GM19193 (cell line): ENCODE data around the gene ABCF3.

ENCODE experiments used
- POLR2A ChIP-seq: IDR thresholded peaks from 4 replicates; pipeline ENCODE4 v1.6.1; 2011; ENCODE audit not compliant: insufficient read depth, insufficient read length; ENCODE audit errors: extremely low read depth

ABCF3 gene

GRCh38 chr3:184164648-184165330 lies 21.2 kb upstream of the ABCF3 start:
- no peak for TF ChIP-seq POLR2A

DNA sequence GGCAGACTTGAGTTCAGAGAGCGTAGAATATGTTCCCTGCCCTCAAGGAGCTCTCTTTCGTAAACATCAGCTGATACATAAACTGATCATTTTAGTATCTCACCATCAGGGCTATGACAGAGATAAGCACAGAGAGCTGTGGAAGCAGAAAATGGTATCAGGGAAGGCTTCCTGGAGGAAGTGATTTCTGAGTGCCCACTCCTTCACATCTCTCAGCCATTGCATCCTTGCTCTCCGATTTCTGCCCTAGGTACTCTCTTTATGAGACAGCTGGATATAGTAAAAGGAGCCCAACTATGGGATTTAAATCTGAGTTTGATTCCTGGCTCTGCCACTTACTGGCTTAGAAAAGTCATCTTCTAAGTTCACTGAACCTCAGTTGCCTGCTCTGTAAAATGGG lies 20.5 kb upstream of the ABCF3 start:
- TF ChIP-seq POLR2A, result no peak

- no peak for TF ChIP-seq POLR2A
Measured at GRCh38 chr3:184166671-184167070, 19.3 kb upstream of the ABCF3 start.

DNA sequence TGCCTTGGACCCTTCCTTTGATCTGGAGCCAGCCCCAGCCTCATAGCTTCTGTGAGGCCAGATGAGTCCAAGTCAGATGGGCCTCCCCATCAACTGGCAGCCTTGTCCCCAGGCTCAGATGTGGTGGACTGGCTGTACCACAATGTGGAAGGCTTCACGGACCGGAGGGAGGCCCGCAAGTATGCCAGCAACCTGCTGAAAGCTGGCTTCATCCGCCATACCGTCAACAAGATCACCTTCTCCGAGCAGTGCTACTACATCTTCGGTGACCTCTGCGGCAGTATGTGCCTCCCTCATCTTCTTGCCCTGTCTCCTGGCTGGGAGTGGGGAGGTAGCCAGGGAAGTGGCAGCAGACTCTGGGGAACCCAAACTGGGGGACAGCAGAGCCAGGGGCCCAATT lies 18.2 kb upstream of the ABCF3 start:
- no peak for TF ChIP-seq POLR2A

DNA sequence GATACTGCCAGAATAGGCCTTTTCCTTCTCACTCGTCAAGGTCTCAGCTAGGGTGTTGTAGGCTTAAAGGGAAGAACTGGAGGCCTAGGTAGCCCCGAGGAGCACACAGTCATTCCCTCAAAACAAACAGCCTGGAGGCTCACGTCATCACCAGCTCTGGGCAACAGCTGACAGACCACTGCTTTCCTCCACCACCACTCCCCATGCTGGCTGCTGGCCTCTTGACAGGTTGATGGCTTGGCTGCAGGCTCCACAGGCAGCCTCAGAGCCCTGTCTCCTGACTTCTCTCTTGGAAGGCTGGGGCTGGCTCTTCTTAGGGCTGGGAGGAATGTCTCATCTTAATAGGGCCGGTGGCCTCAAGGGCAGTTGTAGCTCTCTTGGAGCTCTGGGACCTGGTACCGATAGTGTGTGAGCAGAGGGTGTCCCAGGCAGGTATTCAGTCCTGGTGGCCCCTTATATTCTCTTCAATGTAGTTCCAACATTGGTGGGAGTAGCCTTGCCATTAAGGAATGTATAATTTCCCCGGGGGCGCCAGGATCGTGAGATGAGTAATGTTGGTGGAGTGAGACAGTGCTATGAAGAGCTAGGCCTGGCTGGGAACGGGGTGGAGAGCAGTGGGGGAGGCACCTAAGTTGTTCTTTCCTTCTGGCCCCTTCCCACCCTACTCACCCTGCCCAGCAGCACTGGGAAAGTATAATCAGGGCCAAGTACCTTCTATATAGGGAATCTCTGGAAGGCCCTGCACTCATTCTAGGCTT lies 17.5 kb upstream of the ABCF3 start:
- TF ChIP-seq POLR2A, result no peak

DNA sequence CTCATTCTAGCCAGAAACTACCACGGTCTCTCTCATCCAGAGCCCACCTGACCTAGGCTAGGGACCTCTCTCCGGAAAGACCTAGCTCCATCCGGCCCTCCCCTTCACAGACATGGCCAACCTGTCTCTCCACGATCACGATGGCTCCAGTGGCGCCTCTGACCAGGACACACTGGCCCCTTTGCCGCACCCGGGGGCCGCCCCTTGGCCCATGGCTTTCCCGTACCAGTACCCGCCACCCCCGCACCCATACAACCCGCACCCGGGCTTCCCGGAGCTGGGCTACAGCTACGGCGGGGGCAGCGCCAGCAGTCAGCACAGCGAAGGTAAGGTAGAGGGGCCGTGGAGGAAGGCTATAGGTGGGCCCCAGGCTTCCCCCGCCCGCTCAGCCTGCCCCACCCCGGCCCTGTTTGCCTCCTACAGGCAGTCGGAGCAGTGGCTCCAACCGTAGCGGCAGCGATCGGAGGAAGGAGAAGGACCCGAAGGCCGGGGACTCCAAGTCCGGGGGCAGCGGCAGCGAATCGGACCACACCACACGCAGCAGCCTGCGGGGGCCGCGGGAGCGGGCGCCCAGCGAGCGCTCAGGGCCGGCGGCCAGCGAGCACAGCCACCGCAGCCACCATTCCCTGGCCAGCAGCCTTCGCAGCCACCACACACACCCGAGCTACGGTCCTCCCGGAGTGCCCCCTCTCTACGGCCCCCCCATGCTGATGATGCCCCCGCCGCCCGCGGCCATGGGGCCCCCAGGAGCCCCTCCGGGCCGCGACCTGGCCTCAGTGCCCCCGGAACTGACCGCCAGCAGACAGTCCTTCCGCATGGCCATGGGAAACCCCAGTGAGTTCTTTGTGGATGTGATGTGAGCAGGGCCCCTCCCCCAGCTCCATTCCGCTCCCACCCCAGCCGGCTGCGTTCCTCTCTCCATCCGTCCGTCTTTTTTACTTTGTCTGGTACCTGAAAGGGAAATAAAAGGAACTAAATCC lies 15.8 kb upstream of the ABCF3 start:
- no peak for TF ChIP-seq POLR2A

- TF ChIP-seq POLR2A, result no peak
Measured at GRCh38 chr3:184171562-184171961, 14.4 kb upstream of the ABCF3 start.

DNA sequence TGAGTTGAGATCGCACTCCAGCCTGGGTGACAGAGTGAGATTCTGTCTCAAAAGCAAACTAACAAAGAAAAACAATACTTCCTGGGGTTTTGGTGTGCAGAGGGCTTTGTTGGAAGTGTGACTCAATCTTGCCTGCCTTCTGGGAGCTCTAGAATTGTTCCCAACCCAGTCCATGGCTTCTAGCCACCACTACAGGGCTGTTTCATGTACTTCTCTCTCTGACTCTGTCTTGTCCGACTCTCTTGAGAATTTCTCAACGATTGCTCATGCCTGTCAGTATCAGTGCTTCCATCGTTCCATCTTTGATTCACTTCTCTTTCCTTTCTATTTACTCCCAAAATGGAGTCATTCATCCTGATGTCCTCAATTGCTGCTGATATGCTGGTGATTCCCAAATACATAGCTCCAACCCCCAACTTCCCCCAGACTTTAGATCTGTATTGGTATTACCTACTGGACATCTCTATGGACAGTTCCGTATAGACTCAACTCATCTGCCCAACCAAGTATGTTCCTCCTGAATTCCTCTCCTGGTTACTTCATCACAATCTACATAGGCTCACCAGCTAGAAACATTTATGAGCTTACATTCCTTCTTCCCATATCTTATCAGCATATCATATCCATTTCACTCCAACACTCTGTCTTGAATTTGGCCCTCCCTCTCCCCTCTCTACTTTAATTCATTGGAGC lies 13.2 kb upstream of the ABCF3 start:
- no peak for TF ChIP-seq POLR2A

GRCh38 chr3:184173374-184173722 lies 12.7 kb upstream of the ABCF3 start:
- TF ChIP-seq POLR2A, result no peak

GRCh38 chr3:184174284-184174645 lies 11.7 kb upstream of the ABCF3 start:
- no peak for TF ChIP-seq POLR2A

DNA sequence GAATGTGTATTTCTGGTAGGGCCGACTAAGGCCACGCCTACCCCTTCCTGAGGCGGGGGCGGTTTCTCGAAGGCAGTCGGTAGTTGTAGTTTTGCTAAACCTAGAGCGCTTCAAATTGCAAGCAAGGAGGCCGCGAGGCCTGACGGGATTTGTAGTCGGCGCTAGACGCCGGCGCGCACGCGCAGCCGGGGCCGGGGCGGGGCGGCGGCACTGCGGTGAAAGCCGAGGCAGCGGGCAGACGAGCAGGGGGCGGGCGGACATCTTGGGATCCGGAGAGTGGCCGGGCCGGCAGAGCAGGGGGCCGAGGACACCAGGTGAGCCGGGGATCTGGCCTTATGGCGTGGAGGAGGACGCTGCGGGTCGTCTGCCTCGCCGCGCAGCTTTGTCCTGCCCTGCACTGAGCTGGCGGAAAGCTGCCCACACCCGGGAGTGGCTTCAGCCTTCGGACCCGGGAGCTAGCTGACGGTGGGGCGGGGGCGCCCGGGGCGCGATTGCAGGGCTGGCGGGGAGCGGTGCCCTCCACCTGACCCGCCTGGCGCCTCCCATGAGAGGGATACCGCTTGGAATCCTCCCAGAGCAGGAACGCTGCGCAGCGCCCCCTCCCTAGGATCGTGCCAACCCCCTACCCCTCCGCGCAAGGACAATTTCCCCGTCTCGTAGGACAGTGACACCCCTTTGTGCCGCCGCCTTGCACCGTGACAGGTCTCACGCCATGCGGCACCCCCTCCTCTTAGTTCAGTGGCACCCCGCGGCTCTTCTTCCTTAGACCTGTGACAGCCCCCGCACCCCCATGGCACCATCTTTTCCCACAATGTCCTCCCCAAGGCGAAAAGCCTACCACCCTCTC lies 11.1 kb upstream of the ABCF3 start, which contains the start of gene AP2M1:
Gene AP2M1, plus strand, starts transcription at position 210 of the 847 bp plus-strand sequence. CDS start 2,139 bp downstream, outside the sequence.
- TF ChIP-seq POLR2A, result peak; percentile 85

DNA sequence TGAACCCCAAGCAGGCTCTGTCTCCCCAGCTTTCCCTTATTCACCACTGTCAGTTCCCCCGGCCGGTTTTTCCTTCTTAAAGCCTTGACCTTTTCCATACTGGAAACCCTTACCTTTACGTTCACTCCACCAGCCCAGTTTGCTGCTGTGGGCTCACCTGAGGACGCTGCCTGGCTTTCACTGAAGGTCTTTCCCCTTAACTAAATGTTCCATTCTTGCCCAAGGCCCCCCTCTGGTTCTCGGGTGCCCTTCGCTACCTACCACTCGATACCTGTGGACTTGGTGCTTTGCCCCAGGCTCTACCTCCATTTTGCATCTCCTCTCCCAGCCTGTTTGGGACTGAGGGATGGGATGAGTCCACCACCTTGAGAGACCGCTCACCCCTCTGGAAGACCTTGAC lies 10.5 kb upstream of the ABCF3 start:
- no peak for TF ChIP-seq POLR2A

DNA sequence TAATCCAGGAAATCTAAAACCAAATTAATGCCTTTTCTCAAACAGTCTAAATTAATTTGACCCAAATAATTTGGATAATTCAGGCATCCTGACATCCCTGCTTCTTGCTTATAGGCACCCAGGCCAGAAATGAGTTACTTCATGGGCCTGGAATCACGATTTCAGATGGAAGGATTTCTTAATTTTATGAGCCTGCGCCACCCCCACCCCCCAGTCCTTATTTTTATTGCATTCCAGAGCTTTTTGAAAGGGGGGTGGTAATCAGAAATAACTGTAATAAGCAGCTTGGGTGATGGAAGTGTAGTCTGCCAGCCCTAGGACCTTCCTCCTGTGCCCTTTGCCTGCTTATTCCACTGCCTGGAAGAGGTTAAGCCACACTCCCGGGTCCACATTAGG lies 10.0 kb upstream of the ABCF3 start:
- no peak for TF ChIP-seq POLR2A
